Measurements from ENCODE around the gene MAP2K5.

DNA sequence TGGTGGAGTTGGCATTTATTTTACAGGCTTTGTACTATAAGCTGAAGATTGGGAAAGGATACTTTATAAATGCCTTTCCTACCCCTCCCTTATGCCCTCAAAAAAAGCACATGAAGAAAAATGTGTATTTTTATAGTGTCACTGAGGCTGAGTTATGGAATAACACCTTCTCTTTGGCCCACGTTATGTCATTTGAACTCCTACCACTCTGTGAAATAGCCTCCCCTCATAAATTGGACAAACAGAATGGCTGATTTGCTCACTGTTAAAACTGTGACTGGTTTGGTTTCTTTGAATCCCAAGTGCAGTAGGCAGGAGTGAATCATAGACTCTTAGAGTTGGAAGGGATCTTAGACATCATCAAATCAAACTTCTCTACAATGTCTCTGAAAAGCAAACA lies 187.6 kb downstream of the MAP2K5 start:
- TF ChIP-seq, protein P1, sequence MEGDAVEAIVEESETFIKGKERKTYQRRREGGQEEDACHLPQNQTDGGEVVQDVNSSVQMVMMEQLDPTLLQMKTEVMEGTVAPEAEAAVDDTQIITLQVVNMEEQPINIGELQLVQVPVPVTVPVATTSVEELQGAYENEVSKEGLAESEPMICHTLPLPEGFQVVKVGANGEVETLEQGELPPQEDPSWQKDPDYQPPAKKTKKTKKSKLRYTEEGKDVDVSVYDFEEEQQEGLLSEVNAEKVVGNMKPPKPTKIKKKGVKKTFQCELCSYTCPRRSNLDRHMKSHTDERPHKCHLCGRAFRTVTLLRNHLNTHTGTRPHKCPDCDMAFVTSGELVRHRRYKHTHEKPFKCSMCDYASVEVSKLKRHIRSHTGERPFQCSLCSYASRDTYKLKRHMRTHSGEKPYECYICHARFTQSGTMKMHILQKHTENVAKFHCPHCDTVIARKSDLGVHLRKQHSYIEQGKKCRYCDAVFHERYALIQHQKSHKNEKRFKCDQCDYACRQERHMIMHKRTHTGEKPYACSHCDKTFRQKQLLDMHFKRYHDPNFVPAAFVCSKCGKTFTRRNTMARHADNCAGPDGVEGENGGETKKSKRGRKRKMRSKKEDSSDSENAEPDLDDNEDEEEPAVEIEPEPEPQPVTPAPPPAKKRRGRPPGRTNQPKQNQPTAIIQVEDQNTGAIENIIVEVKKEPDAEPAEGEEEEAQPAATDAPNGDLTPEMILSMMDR (conservative IDR thresholded peaks at IDR 0.05; ENCODE audit: low read length): no peak
- TF ChIP-seq EZH2phosphoT487 (IDR thresholded peaks at IDR 0.05; ENCODE audit: borderline replicate concordance): no peak
